HG02938 (cell line): ENCODE measurements around the gene RTN4IP1.
"Not testable (repeated sequence)": the region's sequence is repeated elsewhere in the genome, so short reads cannot be mapped to it uniquely, and the experiment has no call there.

Experiments used
- ATAC-seq: cut with Tn5 transposase; IDR thresholded peaks from one replicate; pipeline ENCODE4 v1.9.1; 2021; ENCODE audit warnings: mild to moderate bottlenecking, moderate library complexity; ENCODE audit not compliant: unreplicated experiment

RTN4IP1 gene

DNA sequence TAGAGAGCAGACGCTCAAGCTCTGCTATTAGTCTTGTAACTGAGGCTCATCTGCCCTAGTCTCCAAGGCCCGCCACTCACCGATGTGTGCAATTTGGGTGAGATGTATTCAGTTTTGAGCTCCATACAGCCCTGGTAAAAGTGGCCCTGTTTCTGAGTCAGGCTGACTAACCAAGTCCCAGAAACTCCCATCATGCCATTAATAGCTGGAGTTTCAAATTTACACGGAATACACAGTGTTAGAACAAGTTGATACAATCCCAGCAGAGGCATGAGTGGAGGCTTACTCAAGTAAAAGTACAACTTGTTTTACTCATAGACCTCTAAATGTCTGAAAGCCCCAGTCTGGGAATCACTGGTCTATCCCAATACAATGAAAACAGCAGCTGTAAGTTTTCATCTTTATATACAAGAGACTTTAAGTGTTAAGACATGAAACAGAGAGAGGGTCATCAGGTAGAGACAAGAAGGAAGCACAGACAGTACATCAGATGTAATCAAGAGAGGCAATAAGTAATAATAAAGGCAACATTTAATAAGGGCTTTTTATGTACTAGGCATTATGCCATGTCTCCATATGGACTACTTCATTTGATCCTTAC, 42.4 kb downstream of the RTN4IP1 start:
- no peak for ATAC-seq

DNA sequence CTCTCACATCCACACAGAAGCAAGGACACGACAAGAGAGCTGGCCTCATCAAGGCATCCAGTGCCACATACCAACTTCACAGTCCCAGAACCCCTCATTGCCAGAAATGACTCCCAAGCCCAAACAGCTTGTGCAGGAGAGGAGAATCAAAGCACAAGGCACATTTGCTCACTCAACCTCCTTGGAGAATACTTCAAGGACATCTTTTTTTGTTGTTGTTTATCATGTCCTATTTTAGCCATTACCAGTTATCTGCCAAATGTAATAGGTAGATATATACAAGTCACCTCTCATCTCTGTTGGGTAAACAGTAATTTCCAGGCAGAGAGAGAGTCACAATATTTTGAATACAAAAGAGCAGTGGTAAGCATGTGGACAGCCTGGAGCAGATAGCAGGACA, 47.8 kb downstream of the RTN4IP1 start:
- ATAC-seq, result no peak

DNA sequence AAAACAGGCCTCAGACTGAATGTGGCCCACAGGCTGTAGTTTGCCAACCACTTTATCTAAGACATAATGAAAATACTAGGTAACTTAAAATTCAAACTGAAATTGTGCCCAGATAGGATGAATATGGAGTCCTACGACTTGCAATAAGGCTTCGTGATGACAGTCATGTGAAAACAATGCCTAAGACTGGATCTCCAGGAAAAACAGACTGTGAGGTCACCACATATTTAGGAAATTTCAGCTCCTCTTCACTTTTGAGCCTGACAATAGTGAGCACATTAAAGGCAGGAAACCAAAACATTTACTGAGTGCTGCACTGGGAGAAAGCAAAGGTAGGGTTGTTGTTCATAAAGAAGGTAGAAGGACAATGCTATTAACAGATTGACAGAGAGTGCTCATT, 50.0 kb downstream of the RTN4IP1 start:
- no peak for ATAC-seq

DNA sequence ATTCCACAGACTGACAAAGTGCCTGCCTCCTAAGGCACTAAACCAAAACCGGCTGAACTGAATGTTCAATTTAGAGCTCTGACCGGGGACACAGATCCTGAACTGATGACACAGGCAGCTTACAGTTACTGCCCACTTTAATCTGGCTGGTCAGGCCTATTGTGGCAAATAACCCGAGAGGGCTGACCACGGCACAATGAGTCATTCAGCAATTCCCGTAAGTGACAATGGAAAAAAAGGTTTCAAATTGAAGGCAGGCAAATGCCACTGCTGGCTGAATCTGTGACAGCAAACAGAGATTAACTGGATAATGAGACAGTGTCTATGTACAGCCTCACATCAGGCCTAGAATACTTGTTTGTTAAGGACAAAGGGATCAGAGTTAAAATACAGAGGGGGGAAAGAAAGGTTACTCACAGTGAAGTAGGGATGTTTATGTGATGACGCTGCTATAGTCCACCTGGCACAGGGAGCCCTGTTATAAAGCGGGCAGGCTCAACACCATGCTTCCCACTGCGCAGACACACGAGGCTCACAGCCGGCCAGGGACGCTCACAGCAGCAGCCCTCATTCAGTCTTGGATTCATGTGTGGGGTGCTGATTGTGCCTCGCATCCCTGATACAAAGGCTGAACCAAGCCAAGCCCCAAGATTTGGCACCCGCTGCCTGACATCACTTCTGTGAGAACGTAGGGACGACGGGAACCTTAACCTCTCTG, 54.4 kb downstream of the RTN4IP1 start:
- ATAC-seq, result no peak

DNA sequence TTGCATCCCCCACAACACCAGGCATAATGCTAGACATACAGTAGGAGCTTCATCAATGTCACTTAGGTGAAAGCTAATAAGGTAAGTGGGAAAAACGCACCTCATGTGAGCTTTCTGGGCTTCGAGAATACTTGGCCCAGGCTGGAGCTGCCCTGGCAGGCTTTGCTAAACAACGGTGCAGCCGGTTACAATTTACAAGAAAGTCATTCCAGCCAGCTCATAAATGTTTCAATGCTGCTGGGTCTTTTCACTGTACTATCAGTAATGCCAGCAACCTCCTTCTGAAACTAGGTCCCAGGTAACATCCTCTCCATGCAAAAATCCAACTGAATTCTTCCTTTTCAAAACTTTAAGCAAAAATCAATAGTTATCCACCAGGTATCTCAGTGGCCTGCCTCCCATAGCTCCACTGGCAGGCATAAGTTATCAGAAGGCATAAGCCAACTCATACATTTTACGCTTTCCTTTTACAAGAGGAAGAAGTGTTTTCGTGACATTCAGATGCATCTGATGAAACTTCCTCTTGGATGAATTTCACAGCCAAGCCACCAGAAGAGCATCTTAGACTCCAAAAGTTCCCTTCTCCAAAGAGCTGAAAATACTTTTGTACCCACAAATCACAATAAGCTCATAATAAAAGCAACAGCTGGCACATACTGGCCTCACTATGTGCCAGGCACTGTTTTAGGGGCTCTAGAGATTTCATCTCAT, 56.3 kb downstream of the RTN4IP1 start:
- no peak for ATAC-seq

DNA sequence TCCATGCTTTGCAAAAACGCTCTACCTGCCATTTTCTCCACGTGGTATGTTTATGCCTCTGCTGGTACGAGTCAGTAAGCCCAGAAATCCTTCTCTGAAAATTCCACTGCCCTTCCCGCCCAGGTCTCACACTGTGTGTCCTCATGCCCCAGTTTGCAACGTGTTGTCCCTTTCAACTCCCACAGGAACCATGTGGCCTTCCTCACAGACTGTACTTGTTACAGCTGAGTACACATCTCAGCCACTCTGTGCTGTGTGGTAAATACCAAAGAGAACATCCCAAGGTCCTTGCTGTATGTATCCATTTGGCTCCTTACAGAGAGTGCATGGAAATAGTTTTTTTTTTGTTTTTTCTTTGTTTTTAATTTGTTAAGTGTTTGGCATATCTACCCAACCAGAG, 56.9 kb downstream of the RTN4IP1 start:
- no peak for ATAC-seq

DNA sequence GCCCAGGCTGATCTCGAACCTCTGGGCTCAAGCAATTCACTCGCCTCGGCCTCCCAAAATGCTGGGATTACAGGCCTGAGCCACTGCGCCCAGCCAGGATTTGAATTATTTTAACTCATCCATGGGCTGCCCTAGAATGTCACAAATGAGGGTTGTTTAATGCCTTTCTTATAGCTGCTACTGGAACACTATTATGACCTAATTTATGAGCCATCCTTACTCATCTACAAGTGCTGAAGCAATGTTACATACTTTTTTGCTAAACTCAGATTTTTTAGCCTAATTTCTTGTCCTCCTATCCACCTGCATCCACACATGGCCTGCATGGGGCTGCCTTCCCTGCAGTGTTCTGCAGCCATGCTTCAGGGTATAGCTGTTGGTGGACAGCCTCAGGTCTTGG, 59.9 kb downstream of the RTN4IP1 start:
- ATAC-seq, result no peak

DNA sequence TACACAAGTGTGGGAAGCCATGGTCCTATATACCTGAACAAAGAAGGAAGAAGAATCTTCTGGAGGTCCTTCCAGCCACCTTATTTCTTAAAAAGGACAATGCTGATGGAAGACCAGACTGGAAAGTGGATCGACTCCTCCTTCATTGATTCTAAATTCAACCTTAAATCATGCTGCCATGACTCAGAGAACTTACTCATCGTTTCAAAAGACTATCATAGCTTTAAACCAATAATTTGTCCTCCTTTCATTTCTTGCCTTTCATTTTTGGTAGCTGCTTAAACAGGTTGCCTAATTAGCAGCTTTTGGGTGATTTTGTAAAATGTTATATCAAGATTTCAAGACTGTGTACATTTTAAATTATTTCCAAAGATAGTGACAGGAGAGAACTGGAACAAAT, 60.8 kb downstream of the RTN4IP1 start:
- no peak for ATAC-seq

DNA sequence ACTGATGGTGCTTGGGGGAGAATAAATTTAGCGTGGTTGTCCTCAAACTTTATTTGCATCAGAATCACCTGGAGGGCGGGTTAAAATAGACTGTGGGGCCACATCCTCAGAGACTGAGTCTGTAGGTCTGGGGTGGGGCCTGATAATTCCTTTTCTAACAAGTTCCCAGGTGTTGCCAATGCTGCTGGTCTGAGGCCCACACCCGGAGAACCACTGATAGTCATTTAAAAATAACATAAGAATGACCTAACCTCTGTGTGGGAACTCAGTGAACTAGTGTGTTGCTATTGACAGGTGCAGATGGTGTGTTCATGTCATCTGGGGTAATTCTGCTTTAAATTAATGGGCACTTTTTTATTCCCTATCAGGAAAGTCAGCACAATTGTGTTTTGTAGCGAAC, 64.8 kb downstream of the RTN4IP1 start:
- no peak for ATAC-seq

DNA sequence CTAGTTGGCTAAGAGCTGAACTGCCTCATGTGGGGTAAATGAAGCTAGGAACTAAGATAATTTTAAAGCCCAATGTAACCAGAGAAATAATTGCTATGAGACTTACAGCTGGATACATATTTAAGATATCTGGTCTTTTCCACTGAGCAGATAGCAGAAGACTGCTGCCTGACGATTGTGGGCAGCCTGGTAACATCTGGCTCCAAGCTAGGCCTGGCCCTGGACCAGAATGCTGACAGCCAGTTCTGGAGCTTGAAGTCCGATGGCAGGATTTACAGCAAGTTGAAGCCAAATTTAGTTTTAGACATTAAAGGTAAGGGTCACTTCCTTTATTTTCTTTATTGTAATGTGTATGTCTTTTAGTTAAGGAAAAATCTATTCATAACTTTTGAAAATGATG, 65.7 kb downstream of the RTN4IP1 start:
- ATAC-seq, result no peak

DNA sequence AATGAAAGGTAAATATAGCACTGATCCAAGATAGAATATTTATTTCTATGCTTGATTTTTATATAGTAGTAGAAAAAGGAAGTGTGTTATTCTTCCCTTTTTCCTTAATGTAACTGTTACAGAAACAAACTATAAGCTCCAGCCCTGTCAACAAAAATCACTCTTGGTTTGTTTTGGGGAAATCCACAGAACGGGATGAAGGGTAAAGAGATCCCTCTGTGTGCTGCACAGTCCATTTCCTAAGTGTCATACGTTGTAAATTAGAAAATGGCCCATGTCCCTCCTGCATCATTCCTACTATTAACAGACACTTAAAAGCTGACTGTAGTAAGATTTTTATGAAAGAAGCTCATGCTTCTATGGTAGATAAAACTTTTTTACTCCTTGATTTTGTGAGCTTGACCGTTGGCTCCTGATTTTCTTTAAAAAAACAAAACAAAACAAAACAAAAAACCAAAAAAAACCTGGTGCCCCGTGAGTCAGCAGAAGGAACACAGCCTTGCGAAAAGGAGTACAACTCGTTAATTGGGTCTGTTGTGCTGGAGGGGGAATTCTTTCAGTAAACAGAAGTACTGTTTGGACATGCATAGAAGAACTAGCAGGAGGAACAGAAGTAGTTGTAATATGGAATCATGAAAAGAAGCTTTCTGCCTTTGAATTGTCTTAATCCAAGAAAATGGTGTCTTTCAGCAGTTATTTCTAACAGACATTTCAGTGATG, 67.5 kb downstream of the RTN4IP1 start:
- no peak for ATAC-seq

DNA sequence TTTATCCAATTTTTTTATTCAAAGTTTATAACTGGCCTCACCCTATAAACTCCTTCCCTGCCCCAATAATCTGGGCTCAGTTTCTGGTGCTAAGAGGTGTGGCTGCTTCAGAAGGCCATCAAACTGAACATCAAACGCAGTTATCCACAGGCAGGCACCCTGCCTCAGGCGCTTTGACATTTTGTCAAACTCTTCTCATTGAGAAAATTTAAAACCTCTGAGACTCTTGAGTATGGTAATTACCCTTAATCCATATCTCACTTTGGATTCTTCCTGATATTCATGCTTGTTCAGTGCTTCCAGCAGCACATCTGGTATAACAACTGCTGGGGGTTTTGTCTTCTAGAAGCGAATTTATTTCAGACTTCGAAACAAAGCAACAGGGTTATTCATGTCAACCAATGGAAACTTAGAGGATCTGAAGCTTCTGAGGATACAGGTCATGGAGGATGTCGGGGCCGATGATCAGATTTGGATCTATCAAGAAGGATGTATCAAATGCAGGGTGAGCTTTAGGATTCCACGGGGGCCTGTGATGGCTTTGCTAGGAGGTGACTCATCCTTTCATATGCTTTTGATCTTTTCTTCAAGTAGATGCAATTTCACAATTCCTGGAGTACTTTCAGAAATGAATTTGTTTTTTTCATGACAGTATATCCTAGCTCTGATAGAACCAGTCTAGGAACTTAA, 68.2 kb downstream of the RTN4IP1 start:
- ATAC-seq, result no peak

DNA sequence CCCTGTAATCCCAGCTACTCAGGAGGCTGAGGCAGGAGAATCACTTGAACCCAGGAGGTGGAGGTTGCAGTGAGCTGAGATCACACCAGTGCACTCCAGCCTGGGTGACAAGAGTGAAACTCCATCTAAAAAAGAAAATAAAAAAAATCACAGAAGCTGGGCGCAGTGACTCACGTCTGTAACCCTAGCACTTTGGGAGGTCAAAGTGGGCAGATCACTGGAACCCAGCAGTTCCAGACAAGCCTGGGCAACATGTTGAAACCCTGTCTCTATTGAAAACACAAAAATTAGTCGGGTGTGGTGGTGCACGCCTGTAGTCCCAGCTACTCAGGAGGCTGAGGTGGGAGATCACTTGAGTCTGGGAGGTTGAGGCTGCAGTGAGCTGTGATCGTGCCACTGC, 69.6 kb downstream of the RTN4IP1 start:
- not testable (repeated sequence) for ATAC-seq

DNA sequence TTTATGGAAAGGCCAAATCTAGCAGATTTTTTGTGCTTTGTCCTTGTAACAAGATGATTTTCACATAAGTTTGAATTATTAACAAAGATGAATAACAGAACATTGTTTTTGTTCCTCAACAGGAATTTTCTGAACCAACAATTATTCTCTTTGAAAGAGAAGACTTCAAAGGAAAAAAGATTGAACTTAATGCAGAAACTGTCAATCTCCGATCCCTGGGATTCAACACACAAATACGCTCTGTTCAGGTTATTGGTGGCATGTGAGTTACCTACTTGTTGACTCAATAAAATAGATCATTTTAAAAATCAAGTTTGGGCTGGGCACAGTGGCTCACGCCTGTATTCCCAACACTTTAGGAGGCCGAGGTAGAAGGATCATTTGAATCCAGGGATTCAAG, 70.9 kb downstream of the RTN4IP1 start:
- ATAC-seq, result no peak

DNA sequence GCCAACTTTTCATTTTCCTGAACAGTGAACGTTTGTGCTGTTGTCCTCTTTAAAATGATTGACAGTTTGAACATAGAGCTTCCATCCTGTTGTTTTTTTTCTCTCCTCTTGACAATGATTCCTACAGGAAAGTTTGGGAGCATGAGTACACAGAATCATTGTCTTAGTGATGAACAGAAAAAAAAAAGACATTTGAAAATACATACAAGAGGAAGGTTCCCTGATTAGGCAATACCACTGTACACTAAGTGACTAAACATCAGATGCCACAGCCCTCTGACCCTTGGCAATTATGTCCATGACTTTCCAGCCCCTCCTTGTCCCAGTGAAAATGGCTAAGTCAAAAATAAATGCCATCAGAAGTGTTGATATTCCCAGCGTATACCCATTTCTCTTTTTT, 71.5 kb downstream of the RTN4IP1 start:
- ATAC-seq, result no peak

DNA sequence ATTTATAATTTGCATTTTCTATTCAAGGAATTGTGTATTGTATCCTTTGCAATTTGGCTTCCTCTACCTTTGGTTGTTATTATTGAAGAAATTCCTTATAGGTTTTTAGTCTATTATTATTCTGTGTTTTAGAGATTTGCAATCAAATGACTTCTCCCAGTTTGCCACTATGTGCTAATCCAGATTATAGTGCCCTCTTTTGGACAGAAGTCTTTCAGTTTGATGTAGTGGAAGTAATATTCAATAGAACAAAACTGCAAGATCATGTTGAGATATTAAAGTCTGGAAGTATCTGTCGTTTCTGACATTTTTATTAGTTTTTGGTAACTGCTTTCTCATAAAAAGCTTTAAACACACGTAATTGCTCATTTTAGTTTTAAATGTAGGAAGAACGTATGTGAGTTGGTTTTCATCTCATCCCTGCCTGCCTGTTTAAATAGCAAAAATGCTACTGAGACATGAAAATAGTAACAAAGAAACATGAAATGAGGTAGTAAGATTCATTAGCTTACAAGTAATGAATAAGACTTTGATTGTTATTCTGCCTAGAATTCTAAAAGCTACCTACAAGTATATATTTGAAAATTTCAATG, 72.8 kb downstream of the RTN4IP1 start:
- ATAC-seq, result no peak

DNA sequence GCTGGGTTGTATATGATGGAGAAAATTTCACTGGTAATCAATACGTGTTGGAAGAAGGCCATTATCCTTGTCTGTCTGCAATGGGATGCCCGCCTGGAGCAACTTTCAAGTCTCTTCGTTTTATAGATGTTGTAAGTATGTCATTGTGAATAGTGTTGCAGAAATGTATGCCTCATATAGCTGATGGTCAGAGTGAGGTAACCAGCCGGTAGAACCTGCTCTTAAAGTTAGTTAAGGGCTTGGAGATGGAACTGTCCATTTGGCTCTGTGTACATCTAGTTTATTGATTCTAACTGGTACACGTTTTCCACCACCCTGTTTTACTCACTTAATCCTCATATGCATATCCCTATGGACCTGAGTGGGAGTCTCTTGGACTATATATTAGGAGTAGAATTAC, 73.5 kb downstream of the RTN4IP1 start:
- no peak for ATAC-seq

DNA sequence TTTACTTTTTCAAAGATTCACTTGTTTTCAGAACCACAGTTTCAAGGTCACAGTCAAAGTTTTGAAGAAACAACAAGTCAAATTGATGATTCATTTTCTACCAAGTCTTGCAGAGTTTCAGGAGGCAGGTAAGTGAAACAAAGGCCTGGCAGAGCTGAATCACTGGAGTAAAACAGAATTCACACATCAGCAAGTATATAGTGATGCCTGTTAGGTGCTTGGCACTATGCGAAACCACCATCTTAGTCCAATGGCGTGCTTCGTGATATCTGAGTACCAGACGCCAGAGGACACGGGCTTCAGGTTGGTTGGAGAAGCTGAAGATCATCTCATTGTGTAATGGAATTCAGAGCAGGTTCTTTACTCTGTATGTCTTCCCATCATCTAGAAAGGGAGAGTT, 75.9 kb downstream of the RTN4IP1 start:
- no peak for ATAC-seq

DNA sequence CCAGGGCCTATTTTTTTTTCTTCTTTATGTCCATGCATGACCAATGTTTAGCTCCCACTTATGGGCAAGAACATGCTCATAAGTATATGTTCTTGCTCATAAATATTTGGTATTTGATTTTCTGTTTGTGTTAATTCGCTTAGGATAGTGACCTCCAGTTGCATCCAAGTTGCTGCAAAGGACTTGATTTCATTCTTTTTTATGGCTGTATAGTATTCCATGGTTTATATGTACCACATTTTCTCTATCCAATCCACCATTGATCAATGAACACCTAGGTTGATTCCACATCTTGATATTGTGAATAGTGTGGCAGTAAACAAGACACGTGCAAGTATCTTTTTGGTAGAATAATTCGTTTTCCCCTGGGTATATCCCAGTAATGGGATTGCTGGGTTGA, 78.1 kb downstream of the RTN4IP1 start:
- no peak for ATAC-seq

DNA sequence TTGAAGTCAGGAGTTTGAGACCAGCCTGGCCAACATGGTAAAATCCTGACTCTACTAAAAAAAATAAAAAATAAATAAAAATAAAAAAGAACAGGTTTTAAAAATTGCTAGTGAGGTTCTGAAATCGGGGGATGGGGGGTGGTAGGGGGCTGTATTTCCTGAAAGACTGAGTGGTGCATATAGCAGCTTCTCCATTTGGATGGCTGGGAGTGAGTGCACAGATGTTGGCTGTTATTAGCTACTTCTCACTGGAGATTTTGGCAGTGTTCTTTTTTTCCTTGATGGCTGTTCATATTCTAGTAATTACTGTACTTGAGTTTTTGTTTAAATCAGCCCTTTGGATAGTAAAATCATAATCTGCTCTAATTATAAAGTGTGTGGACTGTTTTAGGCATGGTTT, 79.8 kb downstream of the RTN4IP1 start:
- ATAC-seq, result no peak
